ENCODE data around the gene FADS6.

GRCh38 chr17:74922694-74923537, 29.5 kb upstream of the FADS6 start, which contains the start of gene USH1G:
- TF ChIP-seq CTCF (IDR thresholded peaks at IDR 0.05) (no peak), ZFX (IDR thresholded peaks at IDR 0.05; ENCODE audit: borderline replicate concordance) (no peak)
